NT2/D1 (cell line): Measurements from ENCODE around the gene UNC45B.

Experiments
- DNase-seq: peaks from one replicate; pipeline ENCODE4 v3.0.0-alpha.2; 2011; ENCODE audit warnings: low read depth, low spot score
- H3K27me3 ChIP-seq: 2 replicates; pipeline ENCODE4 v1.6.0; 2011; ENCODE audit warnings: mild to moderate bottlenecking; ENCODE audit not compliant: insufficient read length, insufficient read depth
- H3K36me3 ChIP-seq: 2 replicates; pipeline ENCODE4 v1.6.1; 2011; ENCODE audit warnings: mild to moderate bottlenecking, low read length, mixed read lengths; ENCODE audit not compliant: insufficient read depth, insufficient read length
- H3K4me1 ChIP-seq: 2 replicates; pipeline ENCODE4 v1.5.1; 2011; ENCODE audit not compliant: insufficient read depth, insufficient read length
- H3K4me3 ChIP-seq: 2 replicates; pipeline ENCODE4 v1.5.1; 2011; ENCODE audit warnings: low read depth; ENCODE audit not compliant: insufficient read length
- H3K9ac ChIP-seq: 2 replicates; pipeline ENCODE4 v1.6.0; 2011; ENCODE audit warnings: low read depth; ENCODE audit not compliant: insufficient read length
- H3K9me3 ChIP-seq: 2 replicates; pipeline ENCODE4 v1.5.1; 2011; ENCODE audit warnings: mild to moderate bottlenecking, low read length; ENCODE audit not compliant: insufficient read depth
- SUZ12 ChIP-seq: IDR thresholded peaks from 2 replicates; pipeline ENCODE4 v1.6.1; 2011; ENCODE audit not compliant: insufficient read length, insufficient read depth; ENCODE audit errors: extremely low read depth
- YY1 ChIP-seq: IDR thresholded peaks from 2 replicates; pipeline ENCODE4 v1.6.1; 2011; ENCODE audit not compliant: insufficient read length, insufficient read depth
- ZNF274 ChIP-seq: IDR thresholded peaks from 2 replicates; pipeline ENCODE4 v1.6.1; 2011; ENCODE audit warnings: mild to moderate bottlenecking, low read depth, low read length

Gene UNC45B

DNA sequence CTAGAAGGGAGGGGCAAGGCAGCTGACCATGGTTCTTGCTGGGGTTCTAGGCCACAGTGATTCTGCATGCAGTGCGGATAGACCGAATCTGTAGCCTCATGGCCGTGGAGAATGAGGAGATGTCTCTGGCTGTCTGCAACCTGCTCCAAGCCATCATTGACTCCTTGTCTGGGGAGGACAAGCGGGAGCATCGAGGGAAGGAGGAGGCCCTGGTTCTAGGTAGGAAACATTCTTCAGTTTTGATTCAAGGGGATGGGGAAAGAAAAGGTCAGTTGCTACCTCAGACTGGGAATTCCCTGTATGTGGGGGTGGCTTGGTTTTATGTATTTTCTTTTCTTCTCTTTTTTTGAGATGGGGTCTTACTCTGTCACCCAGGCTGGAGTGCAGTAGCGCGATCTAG is 7.6 kb downstream of the UNC45B start:
- H3K36me3 ChIP-seq, result no peaks in the 10 kb centered on the region
- H3K27me3 ChIP-seq, result no peaks in the 10 kb centered on the region
- TF ChIP-seq YY1, result no peak
- TF ChIP-seq ZNF274, result no peak
- TF ChIP-seq SUZ12, result no peak
- no peak overlapping the region for H3K4me3 ChIP-seq
- DNase-seq, result no peak
- no peaks in the 10 kb centered on the region for H3K9me3 ChIP-seq
- H3K9ac ChIP-seq, result no peak overlapping the region
- peaks cover 2% of the 10 kb centered on the region for H3K4me1 ChIP-seq

- no peak overlapping the region for H3K9ac ChIP-seq
- no peak overlapping the region for H3K4me3 ChIP-seq
- no peaks in the 10 kb centered on the region for H3K27me3 ChIP-seq
- H3K9me3 ChIP-seq, result no peaks in the 10 kb centered on the region
- H3K36me3 ChIP-seq, result no peaks in the 10 kb centered on the region
- DNase-seq, result no peak
- H3K4me1 ChIP-seq, result peaks cover 2% of the 10 kb centered on the region
- no peak for TF ChIP-seq SUZ12
- TF ChIP-seq YY1, result no peak
- no peak for TF ChIP-seq ZNF274
Observed at GRCh38 chr17:35159940-35160339, 12.3 kb downstream of the UNC45B start.

DNA sequence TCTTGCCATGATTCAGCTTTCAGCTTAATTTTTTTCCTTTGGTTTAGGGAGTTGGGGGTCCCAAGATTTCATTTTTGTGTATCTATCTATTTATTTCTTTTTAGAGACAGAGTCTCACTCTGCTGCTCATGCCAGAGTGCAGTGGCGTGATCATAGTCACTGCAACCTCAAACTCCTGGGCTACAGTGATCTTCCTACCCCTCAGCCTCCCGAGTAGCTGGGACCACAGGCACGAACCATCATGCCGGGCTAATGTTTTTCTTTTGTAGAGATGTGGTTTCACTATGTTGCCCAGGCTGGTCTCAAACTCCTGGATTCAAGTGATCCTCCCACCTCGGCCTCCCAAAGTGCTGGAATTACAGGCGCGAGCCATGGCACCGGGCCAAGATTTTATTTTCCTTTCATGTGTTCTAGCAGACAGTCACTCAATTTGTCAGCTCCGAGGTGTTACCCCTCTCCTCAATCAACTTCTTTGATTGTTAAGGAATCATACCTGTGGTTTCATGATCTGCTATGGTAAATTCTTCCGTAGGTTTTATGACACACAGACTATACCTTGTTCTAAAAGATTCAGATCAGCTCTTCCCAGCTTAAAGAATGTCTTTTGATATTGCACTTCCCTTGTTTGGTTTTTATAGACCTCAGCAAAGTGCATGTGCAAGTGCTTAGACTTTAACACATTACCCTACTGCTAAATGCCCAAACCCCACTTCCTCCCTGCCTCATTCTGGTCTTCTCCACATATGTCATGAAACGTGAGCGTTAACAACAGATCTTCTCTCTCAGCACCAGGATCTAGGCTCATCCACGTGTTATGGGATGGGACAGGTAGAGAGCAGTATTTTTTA is 13.0 kb downstream of the UNC45B start:
- H3K9me3 ChIP-seq, result no peaks in the 10 kb centered on the region
- TF ChIP-seq ZNF274 (no peak), YY1 (no peak), SUZ12 (no peak)
- no peak overlapping the region for H3K4me3 ChIP-seq
- no peaks in the 10 kb centered on the region for H3K27me3 ChIP-seq
- no peaks in the 10 kb centered on the region for H3K36me3 ChIP-seq
- no peak overlapping the region for H3K9ac ChIP-seq
- DNase-seq, result no peak
- peaks cover 2% of the 10 kb centered on the region for H3K4me1 ChIP-seq

GRCh38 chr17:35161281-35161761 is 13.7 kb downstream of the UNC45B start:
- no peak overlapping the region for H3K4me3 ChIP-seq
- no peak overlapping the region for H3K9ac ChIP-seq
- no peaks in the 10 kb centered on the region for H3K36me3 ChIP-seq
- H3K27me3 ChIP-seq, result no peaks in the 10 kb centered on the region
- H3K9me3 ChIP-seq, result no peaks in the 10 kb centered on the region
- TF ChIP-seq ZNF274, result no peak
- TF ChIP-seq YY1, result no peak
- TF ChIP-seq SUZ12, result no peak
- H3K4me1 ChIP-seq, result peaks cover 2% of the 10 kb centered on the region
- DNase-seq, result no peak

DNA sequence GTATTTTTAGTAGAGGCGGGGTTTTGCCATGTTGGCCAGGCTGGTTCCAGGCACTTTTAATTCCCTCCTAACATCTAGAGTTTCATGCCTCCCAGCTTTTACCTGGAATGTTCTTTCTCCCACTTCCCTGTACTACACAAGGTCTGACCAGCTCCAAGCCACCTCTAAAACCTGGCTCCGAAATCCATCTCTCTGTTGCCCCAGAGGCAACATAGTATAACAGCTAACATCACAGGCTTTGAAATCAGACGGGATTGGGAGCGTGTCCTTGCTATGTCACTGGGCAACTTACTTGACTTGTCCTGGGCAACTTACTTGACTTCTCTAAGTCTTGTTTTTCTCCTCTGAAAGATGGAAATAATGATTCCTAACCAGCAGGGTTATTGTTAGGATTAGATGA is 15.1 kb downstream of the UNC45B start:
- Histone ChIP-seq H3K4me3 (no peak overlapping the region), H3K27me3 (no peaks in the 10 kb centered on the region), H3K36me3 (no peaks in the 10 kb centered on the region), H3K9me3 (no peaks in the 10 kb centered on the region), H3K9ac (no peak overlapping the region), H3K4me1 (peaks cover 2% of the 10 kb centered on the region)
- TF ChIP-seq ZNF274 (no peak), SUZ12 (no peak), YY1 (no peak)
- no peak for DNase-seq

DNA sequence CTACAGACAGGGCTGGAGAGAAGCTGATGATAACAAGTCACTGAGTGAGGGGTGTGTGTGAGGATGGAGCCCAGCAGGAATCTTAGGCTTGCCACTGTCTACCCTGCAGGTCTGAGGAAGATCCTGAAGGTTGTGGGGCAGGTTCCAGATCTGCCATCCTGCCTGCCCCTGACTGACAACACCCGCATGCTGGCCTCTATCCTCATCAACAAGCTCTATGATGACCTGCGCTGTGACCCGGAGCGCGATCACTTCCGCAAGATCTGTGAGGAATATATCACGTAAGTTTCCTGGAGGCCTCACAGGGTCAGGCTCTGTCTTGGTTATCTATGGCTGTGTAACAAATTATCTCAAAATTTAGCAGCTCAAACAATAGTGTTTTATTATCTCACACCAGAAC is 16.3 kb downstream of the UNC45B start:
- no peaks in the 10 kb centered on the region for H3K4me1 ChIP-seq
- no peak overlapping the region for H3K9ac ChIP-seq
- H3K9me3 ChIP-seq, result no peaks in the 10 kb centered on the region
- no peak overlapping the region for H3K4me3 ChIP-seq
- no peak for DNase-seq
- no peaks in the 10 kb centered on the region for H3K27me3 ChIP-seq
- H3K36me3 ChIP-seq, result no peaks in the 10 kb centered on the region
- no peak for TF ChIP-seq SUZ12
- no peak for TF ChIP-seq YY1
- TF ChIP-seq ZNF274, result no peak

GRCh38 chr17:35164716-35165115 is 17.1 kb downstream of the UNC45B start:
- no peak for DNase-seq
- Histone ChIP-seq H3K4me1 (no peaks in the 10 kb centered on the region), H3K36me3 (no peaks in the 10 kb centered on the region), H3K4me3 (no peak overlapping the region), H3K9me3 (no peaks in the 10 kb centered on the region), H3K9ac (no peak overlapping the region), H3K27me3 (no peaks in the 10 kb centered on the region)
- TF ChIP-seq ZNF274 (no peak), SUZ12 (no peak), YY1 (no peak)
